ENCODE data around the gene JAG1.

JAG1 gene

GRCh38 chr20:10674684-10675449, 1.1 kb upstream of the JAG1 start:
- peak; percentile 86 for DNase-seq (ENCODE audit: low read depth)
- H3K9ac ChIP-seq (ENCODE audit: low read length): peak overlapping the region; percentile 93
- no peaks in the 10 kb centered on the region for H3K27me3 ChIP-seq (replicated peaks; ENCODE audit: control insufficient read depth, insufficient read depth, low read length)
- H3K4me3 ChIP-seq (ENCODE audit: low read length): peak overlapping the region; percentile 91
- no peaks in the 10 kb centered on the region for H3K9me3 ChIP-seq (ENCODE audit: control insufficient read depth, low read length)
- no peaks in the 10 kb centered on the region for H3K36me3 ChIP-seq (ENCODE audit: control insufficient read depth, insufficient read depth, low read length, severe bottlenecking)
- peaks cover 22% of the 10 kb centered on the region for H3K4me1 ChIP-seq (ENCODE audit: control insufficient read depth, insufficient read depth, low read length)

GRCh38 chr20:10673176-10673841, 490 bp downstream of the JAG1 start:
- Histone ChIP-seq H3K9ac (ENCODE audit: low read length) (peak overlapping the region; percentile 93), H3K4me3 (ENCODE audit: low read length) (peak overlapping the region; percentile 91), H3K36me3 (ENCODE audit: control insufficient read depth, insufficient read depth, low read length, severe bottlenecking) (peaks cover 4% of the 10 kb centered on the region), H3K27me3 (replicated peaks; ENCODE audit: control insufficient read depth, insufficient read depth, low read length) (no peaks in the 10 kb centered on the region), H3K9me3 (ENCODE audit: control insufficient read depth, low read length) (no peaks in the 10 kb centered on the region), H3K4me1 (ENCODE audit: control insufficient read depth, insufficient read depth, low read length) (peaks cover 34% of the 10 kb centered on the region)
- peak; percentile 71 for DNase-seq (ENCODE audit: low read depth)

GRCh38 chr20:10672624-10673127, 1.1 kb downstream of the JAG1 start:
- Histone ChIP-seq H3K36me3 (ENCODE audit: control insufficient read depth, insufficient read depth, low read length, severe bottlenecking) (peaks cover 10% of the 10 kb centered on the region), H3K27me3 (replicated peaks; ENCODE audit: control insufficient read depth, insufficient read depth, low read length) (no peaks in the 10 kb centered on the region), H3K4me3 (ENCODE audit: low read length) (peak overlapping the region; percentile 91), H3K9me3 (ENCODE audit: control insufficient read depth, low read length) (no peaks in the 10 kb centered on the region), H3K9ac (ENCODE audit: low read length) (peak overlapping the region; percentile 93), H3K4me1 (ENCODE audit: control insufficient read depth, insufficient read depth, low read length) (peaks cover 34% of the 10 kb centered on the region)
- peak; percentile 76 for DNase-seq (ENCODE audit: low read depth)

- Histone ChIP-seq H3K27me3 (replicated peaks; ENCODE audit: control insufficient read depth, insufficient read depth, low read length) (no peaks in the 10 kb centered on the region), H3K9me3 (ENCODE audit: control insufficient read depth, low read length) (no peaks in the 10 kb centered on the region), H3K4me3 (ENCODE audit: low read length) (peak overlapping the region; percentile 91), H3K4me1 (ENCODE audit: control insufficient read depth, insufficient read depth, low read length) (peaks cover 34% of the 10 kb centered on the region), H3K36me3 (ENCODE audit: control insufficient read depth, insufficient read depth, low read length, severe bottlenecking) (peaks cover 16% of the 10 kb centered on the region), H3K9ac (ENCODE audit: low read length) (peak overlapping the region; percentile 93)
- peak; percentile 68 for DNase-seq (ENCODE audit: low read depth)
Observed at GRCh38 chr20:10671919-10672623, 1.7 kb downstream of the JAG1 start.

- H3K9ac ChIP-seq (ENCODE audit: low read length): peak overlapping the region; percentile 93
- H3K4me3 ChIP-seq (ENCODE audit: low read length): peak overlapping the region; percentile 91
- H3K27me3 ChIP-seq (replicated peaks; ENCODE audit: control insufficient read depth, insufficient read depth, low read length): no peaks in the 10 kb centered on the region
- H3K9me3 ChIP-seq (ENCODE audit: control insufficient read depth, low read length): no peaks in the 10 kb centered on the region
- H3K4me1 ChIP-seq (ENCODE audit: control insufficient read depth, insufficient read depth, low read length): peaks cover 38% of the 10 kb centered on the region
- H3K36me3 ChIP-seq (ENCODE audit: control insufficient read depth, insufficient read depth, low read length, severe bottlenecking): peaks cover 19% of the 10 kb centered on the region
- DNase-seq (ENCODE audit: low read depth): peak; percentile 94
Observed at GRCh38 chr20:10671221-10671918, 2.4 kb downstream of the JAG1 start.

- peaks cover 45% of the 10 kb centered on the region for H3K4me1 ChIP-seq (ENCODE audit: control insufficient read depth, insufficient read depth, low read length)
- peak overlapping the region; percentile 93 for H3K9ac ChIP-seq (ENCODE audit: low read length)
- peaks cover 19% of the 10 kb centered on the region for H3K36me3 ChIP-seq (ENCODE audit: control insufficient read depth, insufficient read depth, low read length, severe bottlenecking)
- no peaks in the 10 kb centered on the region for H3K9me3 ChIP-seq (ENCODE audit: control insufficient read depth, low read length)
- H3K4me3 ChIP-seq (ENCODE audit: low read length): peak overlapping the region; percentile 91
- no peaks in the 10 kb centered on the region for H3K27me3 ChIP-seq (replicated peaks; ENCODE audit: control insufficient read depth, insufficient read depth, low read length)
- DNase-seq (ENCODE audit: low read depth): no peak
Observed at GRCh38 chr20:10670501-10671220, 3.1 kb downstream of the JAG1 start.

- H3K36me3 ChIP-seq (ENCODE audit: control insufficient read depth, insufficient read depth, low read length, severe bottlenecking): peaks cover 19% of the 10 kb centered on the region
- no peaks in the 10 kb centered on the region for H3K27me3 ChIP-seq (replicated peaks; ENCODE audit: control insufficient read depth, insufficient read depth, low read length)
- peak overlapping the region; percentile 93 for H3K9ac ChIP-seq (ENCODE audit: low read length)
- H3K4me3 ChIP-seq (ENCODE audit: low read length): peak overlapping the region; percentile 91
- H3K9me3 ChIP-seq (ENCODE audit: control insufficient read depth, low read length): no peaks in the 10 kb centered on the region
- no peak for DNase-seq (ENCODE audit: low read depth)
- peaks cover 45% of the 10 kb centered on the region for H3K4me1 ChIP-seq (ENCODE audit: control insufficient read depth, insufficient read depth, low read length)
Observed at GRCh38 chr20:10669843-10670446, 3.9 kb downstream of the JAG1 start.

GRCh38 chr20:10668677-10669368, 5.0 kb downstream of the JAG1 start:
- peaks cover 25% of the 10 kb centered on the region for H3K36me3 ChIP-seq (ENCODE audit: control insufficient read depth, insufficient read depth, low read length, severe bottlenecking)
- no peak for DNase-seq (ENCODE audit: low read depth)
- H3K4me1 ChIP-seq (ENCODE audit: control insufficient read depth, insufficient read depth, low read length): peaks cover 46% of the 10 kb centered on the region
- H3K9ac ChIP-seq (ENCODE audit: low read length): no peak overlapping the region
- no peaks in the 10 kb centered on the region for H3K27me3 ChIP-seq (replicated peaks; ENCODE audit: control insufficient read depth, insufficient read depth, low read length)
- H3K4me3 ChIP-seq (ENCODE audit: low read length): no peak overlapping the region
- H3K9me3 ChIP-seq (ENCODE audit: control insufficient read depth, low read length): no peaks in the 10 kb centered on the region

- no peak overlapping the region for H3K9ac ChIP-seq (ENCODE audit: low read length)
- no peaks in the 10 kb centered on the region for H3K27me3 ChIP-seq (replicated peaks; ENCODE audit: control insufficient read depth, insufficient read depth, low read length)
- no peak overlapping the region for H3K4me3 ChIP-seq (ENCODE audit: low read length)
- no peaks in the 10 kb centered on the region for H3K9me3 ChIP-seq (ENCODE audit: control insufficient read depth, low read length)
- peaks cover 46% of the 10 kb centered on the region for H3K4me1 ChIP-seq (ENCODE audit: control insufficient read depth, insufficient read depth, low read length)
- peaks cover 37% of the 10 kb centered on the region for H3K36me3 ChIP-seq (ENCODE audit: control insufficient read depth, insufficient read depth, low read length, severe bottlenecking)
- DNase-seq (ENCODE audit: low read depth): no peak
Observed at GRCh38 chr20:10667560-10668167, 6.1 kb downstream of the JAG1 start.
